Activated CD4-positive, CD25-positive, alpha-beta regulatory T cell treated with anti-CD3 and anti-CD28 coated beads, Interleukin-2, amount 50 U/mL, for 16 hours (primary cell): ENCODE measurements around the gene PCDHA1.

ENCODE experiments used
- DNase-seq: peaks from one replicate; pipeline ENCODE4 v3.0.0-alpha.2; 2020; ENCODE audit warnings: low read depth, low spot score

Gene PCDHA1

GRCh38 chr5:140923601-140924000, 137.7 kb downstream of the PCDHA1 start:
- no peak for DNase-seq

GRCh38 chr5:140925806-140926442, 140.0 kb downstream of the PCDHA1 start, which contains the start of gene PCDHAC1:
Gene PCDHAC1 (plus strand): TSS chr5:140926299. CDS start chr5:140926893, 594 bp downstream.
- DNase-seq = no peak

- no peak for DNase-seq
Observed at GRCh38 chr5:140926443-140927227, 140.7 kb downstream of the PCDHA1 start.

GRCh38 chr5:140927228-140927573, 141.3 kb downstream of the PCDHA1 start:
- no peak for DNase-seq

GRCh38 chr5:140934964-140935606, 149.1 kb downstream of the PCDHA1 start:
- no peak for DNase-seq

- no peak for DNase-seq
Observed at GRCh38 chr5:140946578-140946977, 160.6 kb downstream of the PCDHA1 start.

- no peak for DNase-seq
Observed at GRCh38 chr5:140951636-140952035, 165.7 kb downstream of the PCDHA1 start.

- no peak for DNase-seq
Observed at GRCh38 chr5:140953234-140953633, 167.3 kb downstream of the PCDHA1 start.

- DNase-seq = no peak
Observed at GRCh38 chr5:140962190-140962589, 176.2 kb downstream of the PCDHA1 start.

GRCh38 chr5:140964356-140964755, 178.4 kb downstream of the PCDHA1 start:
- DNase-seq = no peak

- DNase-seq = no peak
Observed at GRCh38 chr5:140965905-140966292, 180.0 kb downstream of the PCDHA1 start.

GRCh38 chr5:140966293-140967225, 180.6 kb downstream of the PCDHA1 start, which contains the start of gene PCDHAC2:
Gene PCDHAC2 (plus strand): TSS chr5:140966476. CDS start chr5:140966767, 291 bp downstream.
- no peak for DNase-seq

GRCh38 chr5:140967226-140967893, 181.4 kb downstream of the PCDHA1 start:
- DNase-seq = no peak

GRCh38 chr5:140969880-140970279, 183.9 kb downstream of the PCDHA1 start:
- no peak for DNase-seq

- DNase-seq = no peak
Observed at GRCh38 chr5:140973550-140973949, 187.6 kb downstream of the PCDHA1 start.

- DNase-seq = no peak
Observed at GRCh38 chr5:140977003-140977402, 191.1 kb downstream of the PCDHA1 start.

- no peak for DNase-seq
Observed at GRCh38 chr5:140978260-140978659, 192.3 kb downstream of the PCDHA1 start.

GRCh38 chr5:140978983-140979382, 193.0 kb downstream of the PCDHA1 start:
- no peak for DNase-seq

- DNase-seq = no peak
Observed at GRCh38 chr5:140982083-140982716, 196.3 kb downstream of the PCDHA1 start.

GRCh38 chr5:140986117-140986521, 200.2 kb downstream of the PCDHA1 start:
- no peak for DNase-seq
